GM19043 (cell line): Measurements from ENCODE around the gene SLC9A9.
"Not testable (repeated sequence)": the region's sequence is repeated elsewhere in the genome, so short reads cannot be mapped to it uniquely, and the experiment has no call there.

Source experiments
- ATAC-seq: cut with Tn5 transposase; IDR thresholded peaks from one replicate; pipeline ENCODE4 v1.9.1; 2021; ENCODE audit warnings: low read depth; ENCODE audit not compliant: unreplicated experiment

SLC9A9 gene

GRCh38 chr3:143811602-143812001 is 36.7 kb downstream of the SLC9A9 start:
- ATAC-seq, result no peak

DNA sequence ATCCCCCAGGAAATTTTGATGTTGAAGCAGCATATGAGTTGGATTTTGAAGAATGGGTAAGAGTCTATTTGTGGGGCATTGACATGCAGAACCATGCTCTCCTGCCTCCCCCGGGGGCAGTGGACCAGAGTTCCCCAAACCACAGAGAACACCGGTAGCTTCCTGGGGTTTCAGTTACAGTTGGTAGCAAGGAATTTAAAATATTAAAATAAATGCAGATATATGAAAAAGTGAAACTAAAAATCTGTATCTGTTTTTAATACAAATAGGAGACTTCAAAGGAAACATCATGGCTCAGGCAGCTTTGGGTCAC is 37.4 kb downstream of the SLC9A9 start:
- ATAC-seq, result no peak

- ATAC-seq, result no peak
These were observed 37.9 kb downstream of the SLC9A9 start for GRCh38 chr3:143810166-143810952.

DNA sequence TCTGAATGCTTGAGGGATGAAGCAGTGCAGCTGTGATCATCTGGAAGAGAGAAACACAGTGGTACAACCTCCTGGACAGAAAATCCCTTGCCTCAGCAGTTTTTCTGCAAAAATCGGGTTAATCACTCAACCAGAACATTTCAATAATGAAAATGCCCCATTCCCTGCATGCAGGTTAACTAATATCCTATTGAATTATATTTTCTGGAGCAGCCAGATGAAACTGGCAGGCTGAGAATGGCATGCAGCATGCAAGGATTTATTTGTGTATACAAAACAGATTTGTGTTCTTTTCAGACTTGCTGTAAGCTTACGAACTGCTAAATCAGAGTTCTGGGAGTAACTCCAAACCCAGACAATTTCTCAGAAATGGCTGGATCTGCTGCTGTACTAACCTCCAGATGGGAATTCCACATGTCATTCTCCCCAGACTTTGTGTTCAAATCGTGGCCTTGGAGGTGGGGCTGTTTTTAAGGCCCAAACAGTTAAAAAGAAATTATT is 39.1 kb downstream of the SLC9A9 start:
- no peak for ATAC-seq

DNA sequence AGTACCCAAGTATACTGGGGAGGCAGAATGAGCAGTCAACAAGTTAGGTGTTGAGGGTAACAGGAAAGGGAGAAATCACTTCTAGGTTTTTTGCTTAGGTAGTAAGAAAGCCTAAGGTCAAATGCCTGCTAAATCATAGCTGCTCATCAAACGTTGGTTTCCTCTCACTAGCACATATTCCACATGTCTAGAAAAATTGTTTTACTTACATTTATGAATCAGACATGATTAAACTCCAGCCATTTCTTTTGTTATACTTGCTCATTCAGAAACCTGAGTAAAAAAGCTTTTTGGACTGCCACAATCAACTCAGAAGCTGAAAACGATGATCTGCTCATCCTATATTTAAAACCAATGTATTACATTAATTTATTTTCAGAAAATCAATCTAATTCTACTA is 40.2 kb downstream of the SLC9A9 start:
- ATAC-seq, result no peak

DNA sequence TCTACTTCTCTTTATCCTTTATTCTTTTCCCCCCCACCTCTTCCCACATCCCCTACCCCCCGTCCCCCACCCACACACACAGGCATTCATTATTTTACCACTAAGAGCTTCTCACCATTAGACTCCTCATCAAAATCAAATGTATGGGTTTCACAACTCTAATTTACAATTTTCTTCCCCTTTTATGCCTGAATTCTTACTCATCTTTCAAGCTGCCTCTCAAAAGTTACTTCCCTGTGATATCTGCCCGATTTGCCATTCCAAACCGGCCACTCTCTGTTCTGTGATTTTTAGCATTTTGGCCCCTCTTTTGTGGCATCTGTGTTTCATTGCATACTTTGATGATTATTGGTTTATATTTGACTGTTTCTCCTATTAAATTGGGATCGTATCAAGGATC is 42.2 kb downstream of the SLC9A9 start:
- no peak for ATAC-seq

DNA sequence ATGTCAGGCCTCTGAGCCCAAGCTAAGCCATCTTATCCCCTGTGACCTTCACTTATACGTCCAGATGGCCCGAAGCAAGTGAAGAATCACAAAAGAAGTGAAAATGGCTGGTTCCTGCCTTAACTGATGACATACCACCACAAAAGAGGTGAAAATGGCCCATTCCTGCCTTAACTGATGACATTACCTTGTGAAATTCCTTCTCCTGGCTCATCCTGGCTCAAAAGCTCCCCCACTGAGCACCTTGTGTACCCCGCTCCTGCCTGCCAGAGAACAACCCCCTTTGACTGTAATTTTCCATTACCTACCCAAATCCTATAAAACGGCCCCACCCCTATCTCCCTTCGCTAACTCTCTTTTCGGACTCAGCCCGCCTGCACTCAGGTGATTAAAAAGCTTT is 42.8 kb downstream of the SLC9A9 start:
- not testable (repeated sequence) for ATAC-seq

DNA sequence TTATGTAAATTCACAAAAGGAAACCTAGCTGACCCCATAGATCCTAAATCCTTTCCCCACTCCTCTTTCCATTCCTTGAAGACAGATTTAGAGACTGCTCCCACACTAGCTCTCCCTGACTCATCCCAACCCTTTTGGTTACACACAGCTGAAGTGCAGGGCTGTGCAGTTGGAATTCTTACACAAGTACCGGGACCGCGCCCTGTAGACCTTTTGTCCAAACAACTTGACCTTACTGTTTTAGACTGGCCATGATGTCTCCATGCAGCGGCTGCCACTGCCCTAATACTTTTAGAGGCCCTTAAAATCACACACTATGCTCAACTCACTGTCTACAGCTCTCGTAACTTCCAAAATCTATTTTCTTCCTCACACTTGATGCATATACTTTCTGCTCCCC is 47.2 kb downstream of the SLC9A9 start:
- ATAC-seq, result not testable (repeated sequence)

GRCh38 chr3:143798151-143798550 is 50.1 kb downstream of the SLC9A9 start:
- ATAC-seq, result not testable (repeated sequence)

GRCh38 chr3:143795874-143796273 is 52.4 kb downstream of the SLC9A9 start:
- no peak for ATAC-seq

- no peak for ATAC-seq
These were observed 53.3 kb downstream of the SLC9A9 start for GRCh38 chr3:143794793-143795462.

- no peak for ATAC-seq
These were observed 54.3 kb downstream of the SLC9A9 start for GRCh38 chr3:143793971-143794370.

DNA sequence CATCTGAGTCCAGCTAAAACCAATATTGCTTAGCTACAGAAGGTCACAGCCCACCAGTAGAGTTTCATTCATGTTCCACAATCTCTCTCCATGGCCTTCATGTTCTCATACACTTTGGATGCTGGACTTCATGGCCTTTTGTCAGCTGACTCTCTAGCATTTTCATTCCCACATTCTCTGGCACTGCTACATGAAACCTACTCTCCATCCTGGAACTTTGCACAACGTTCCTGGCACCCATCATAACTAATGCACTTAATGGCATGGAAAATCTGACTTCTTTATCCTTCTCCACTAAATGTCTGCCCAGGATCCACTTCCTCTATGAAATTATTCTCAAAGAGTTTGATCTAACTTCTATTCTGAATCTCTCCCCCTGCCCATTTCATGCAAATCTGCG is 56.9 kb downstream of the SLC9A9 start:
- ATAC-seq, result no peak

GRCh38 chr3:143786219-143787191 is 61.8 kb downstream of the SLC9A9 start:
- no peak for ATAC-seq

- ATAC-seq, result no peak
These were observed 63.8 kb downstream of the SLC9A9 start for GRCh38 chr3:143784446-143784845.

- ATAC-seq, result no peak
These were observed 64.4 kb downstream of the SLC9A9 start for GRCh38 chr3:143783851-143784370.

DNA sequence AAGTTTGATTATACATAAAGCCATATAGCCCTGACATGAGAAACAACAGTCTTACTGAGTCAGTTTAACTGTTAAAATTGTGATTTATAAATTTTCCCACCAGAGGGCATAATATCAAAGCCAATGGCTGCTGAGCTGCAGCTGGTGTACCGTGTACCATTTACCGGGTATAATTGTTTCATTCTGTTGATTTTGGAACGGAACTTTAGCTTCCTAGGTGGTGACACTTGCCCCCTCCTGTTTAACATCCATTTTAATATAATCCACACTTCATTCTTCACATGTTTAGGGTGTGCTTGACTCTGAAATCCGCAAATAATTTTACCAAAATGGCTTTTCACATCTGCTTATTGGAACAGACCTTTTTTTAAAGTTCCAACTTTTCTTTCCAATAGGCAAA is 72.8 kb downstream of the SLC9A9 start:
- peak; percentile 92 for ATAC-seq

GRCh38 chr3:143771939-143772338 is 76.3 kb downstream of the SLC9A9 start:
- no peak for ATAC-seq

DNA sequence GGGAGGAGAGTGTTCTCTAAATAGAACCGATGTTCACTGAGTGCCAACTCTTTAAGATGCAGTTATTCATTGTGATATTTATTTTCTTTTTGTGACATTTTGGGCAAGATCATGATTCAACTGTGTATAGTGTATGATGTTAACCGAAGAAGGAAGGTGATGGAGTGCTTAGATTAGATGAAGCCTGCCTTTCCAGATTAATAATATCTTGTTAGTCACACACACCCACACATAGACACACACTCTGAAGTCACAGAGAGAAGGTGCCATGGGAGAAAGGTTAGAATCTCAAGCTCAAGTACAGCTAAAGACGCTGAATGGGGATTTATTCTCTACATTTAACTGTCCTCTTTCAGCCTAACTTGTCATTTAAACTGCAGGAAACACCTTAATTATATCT is 77.0 kb downstream of the SLC9A9 start:
- no peak for ATAC-seq

GRCh38 chr3:143770391-143770790 is 77.9 kb downstream of the SLC9A9 start:
- no peak for ATAC-seq

GRCh38 chr3:143769616-143770015 is 78.7 kb downstream of the SLC9A9 start:
- no peak for ATAC-seq
